Measurements from ENCODE around the gene ZNF444. TPM values are rescaled to one million over a fixed set of nuclear protein-coding genes. Genes with fewer than 3 reads are reported as not detected.

Gene ZNF444
- total and polyA plus RNA-seq, 2 of the 8 experiments (the other 6 are each of a cell fraction or from before 2014, with no cell fraction given) = 49.5 to 54.5 TPM

GRCh38 chr19:56124578-56124977, 16.5 kb upstream of the ZNF444 start:
- H3K23ac ChIP-seq (ENCODE audit: insufficient read length) = no peak overlapping the region
- no peaks in the 10 kb centered on the region for H4K20me1 ChIP-seq (replicated peaks in 1 of 2; ENCODE audit: control insufficient read depth in 1 of 2, insufficient read depth in 2 of 2, low read length in 2 of 2)
- H2BK120ac ChIP-seq (replicated peaks; ENCODE audit: low read depth, low read length) = no peak overlapping the region
- H3K23me2 ChIP-seq (ENCODE audit: low read depth, low read length) = peaks cover 8% of the 10 kb centered on the region
- H2AFZ ChIP-seq (ENCODE audit: low read length) = no peak overlapping the region
- H3K79me1 ChIP-seq (ENCODE audit: low read depth, low read length) = no peaks in the 10 kb centered on the region; the same call in 1 of the 2 replicates
- DNase-seq (ENCODE audit: low read depth in 1 of 2, low spot score in 2 of 2) = no peak
- H3K27ac ChIP-seq (ENCODE audit: low read depth, low read length) = no peak overlapping the region
- H2BK12ac ChIP-seq (ENCODE audit: low read depth, low read length) = no peak overlapping the region
- H2BK5ac ChIP-seq (ENCODE audit: low read depth, low read length) = no peak overlapping the region
- H3K4me2 ChIP-seq (ENCODE audit: insufficient read depth in 1 of 2, low read depth in 2 of 2, low read length in 2 of 2) = no peak overlapping the region
- H3K36me3 ChIP-seq (ENCODE audit: control insufficient read depth in 2 of 4, insufficient read depth in 4 of 4, low read length in 3 of 4) = no peaks in the 10 kb centered on the region
- 86% methylated on average over 3 of the region's 4 CpGs; no CpG with 5 or more reads in 1 of the 2 experiments for WGBS, 2 experiments (ENCODE audit: extremely low coverage in 1 of 2, insufficient coverage in 1 of 2, insufficient read length in 1 of 2, insufficient replicate concordance in 2 of 2, low coverage in 1 of 2, low lambda C conversion rate in 2 of 2, missing lambda C conversion rate in 1 of 2)
- no peak overlapping the region for H3K4me3 ChIP-seq (ENCODE audit: extremely low read depth in 1 of 4, insufficient read depth in 2 of 4, low read depth in 3 of 4, low read length in 4 of 4)
- no peak overlapping the region for H2AK5ac ChIP-seq (ENCODE audit: low read depth, low read length)
- no peak overlapping the region for H2BK20ac ChIP-seq (ENCODE audit: low read length)
- H3K27me3 ChIP-seq (replicated peaks in 1 of 4; ENCODE audit: control insufficient read depth in 3 of 4, extremely low read depth in 1 of 4, insufficient read depth in 3 of 4, low read length in 3 of 4) = no peaks in the 10 kb centered on the region; a peak in 1 of 7 replicates
- H3K14ac ChIP-seq (ENCODE audit: insufficient read length) = no peak overlapping the region
- H3K4me1 ChIP-seq (replicated peaks in 1 of 4; ENCODE audit: control insufficient read depth in 3 of 4, insufficient read depth in 4 of 4, low read length in 3 of 4) = peaks cover 0 to 9% (median 7%) of the 10 kb centered on the region in 4 experiments; a peak in 6 of 7 replicates
- ChIA-PET POLR2A (ENCODE audit: partially characterized antibody) (interaction anchor here (1.3 to 1.7 kb wide), 4 partner anchors 10 to 16 kb away, joined by 3 to 6 read pairs (median 6); no protein-coding TSS in a partner anchor), CTCF (ENCODE audit: partially characterized antibody) (interaction anchor here (0.6 to 2.2 kb wide), 3 partner anchors 12 to 350 kb away, joined by 3 to 8 read pairs (median 3); no protein-coding TSS in a partner anchor)
- no peak overlapping the region for H3K18ac ChIP-seq (ENCODE audit: extremely low read depth, low read length)
- FAIRE-seq = no peak
- no peak overlapping the region for H4K91ac ChIP-seq (replicated peaks; ENCODE audit: insufficient read length, low read length)
- H2BK15ac ChIP-seq (ENCODE audit: low read length) = no peak overlapping the region
- H4K8ac ChIP-seq (ENCODE audit: extremely low read depth, insufficient read depth, low read length) = no peak overlapping the region
- H3K9ac ChIP-seq (replicated peaks in 1 of 4; ENCODE audit: extremely low read depth in 1 of 4, low read depth in 3 of 4, low read length in 3 of 4) = no peak overlapping the region
- peaks cover 6 to 10% of the 10 kb centered on the region in 2 experiments for H3K79me2 ChIP-seq (ENCODE audit: control insufficient read depth in 1 of 2, insufficient read depth in 2 of 2, low read length in 2 of 2)
- no peak overlapping the region for H4K5ac ChIP-seq (ENCODE audit: insufficient read length, low read depth, low read length)
- no peak overlapping the region for H3K56ac ChIP-seq (replicated peaks; ENCODE audit: insufficient read length, low read depth, low read length)
- no peak overlapping the region for H3K4ac ChIP-seq (replicated peaks; ENCODE audit: insufficient read length, low read depth, low read length)
- no peaks in the 10 kb centered on the region for H3K9me3 ChIP-seq (ENCODE audit: insufficient read depth in 2 of 2, low read depth in 1 of 2, low read length in 1 of 2)
- no peak for TF ChIP-seq BCL11A (IDR thresholded peaks at IDR 0.05; ENCODE audit: low read depth in 2 of 2, low read length in 2 of 2)
- TF ChIP-seq MAFK (IDR thresholded peaks at IDR 0.05; ENCODE audit: low read depth, low read length) = no peak

Measured in H1 (cell line).